ENCODE measurements around the gene SAP25.

The SAP25 gene

GRCh38 chr7:100591596-100591995 is 17.9 kb upstream of the SAP25 start:
- DNase-seq: no peak

- no peak for DNase-seq
Measured at GRCh38 chr7:100590077-100590737, 16.5 kb upstream of the SAP25 start.

DNA sequence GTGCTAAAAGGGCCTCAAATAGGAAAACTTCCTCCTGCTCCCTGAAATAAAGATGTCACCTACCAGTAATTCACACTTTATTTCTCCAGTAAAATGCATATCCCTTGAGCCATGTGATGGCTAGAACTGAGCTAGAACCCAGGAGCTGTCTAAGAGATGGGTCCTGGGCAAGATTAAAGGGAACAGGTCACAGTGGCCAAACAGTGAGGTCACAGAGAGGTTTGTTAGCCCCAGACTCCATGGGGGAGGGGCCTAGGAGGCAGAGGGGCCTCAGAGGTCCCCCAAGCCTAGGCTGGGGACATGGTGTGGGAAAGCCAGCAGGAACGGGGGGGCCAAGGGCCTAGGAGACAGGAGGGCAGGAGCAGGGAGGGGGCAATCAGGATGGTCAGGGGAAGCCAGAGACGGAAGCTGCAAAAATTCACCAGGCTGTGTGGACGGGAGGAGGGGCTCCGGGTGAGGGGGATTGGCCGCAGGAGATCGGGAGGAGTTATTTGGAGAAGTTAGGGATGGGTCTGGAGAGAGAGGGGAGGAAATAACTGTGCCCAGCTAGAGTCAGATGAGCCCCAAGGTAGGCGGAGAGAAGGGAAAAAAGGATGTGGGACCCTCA is 15.7 kb upstream of the SAP25 start:
- DNase-seq: no peak

GRCh38 chr7:100588438-100588837 is 14.7 kb upstream of the SAP25 start:
- DNase-seq: no peak

- peak; percentile 96 for DNase-seq
Measured at GRCh38 chr7:100586266-100587025, 12.7 kb upstream of the SAP25 start, which contains the start of gene FBXO24. TSS of gene FBXO24 (plus strand) at chr7:100586328. CDS start at chr7:100586626, 298 bp downstream.

GRCh38 chr7:100585511-100586265 is 12.0 kb upstream of the SAP25 start, which contains the start of gene LRCH4:
TSS of gene LRCH4 (minus strand) at chr7:100586129. CDS start at chr7:100586100, 29 bp downstream.
- no peak for DNase-seq

GRCh38 chr7:100584683-100585510 is 11.2 kb upstream of the SAP25 start:
- no peak for DNase-seq

GRCh38 chr7:100584054-100584682 is 10.5 kb upstream of the SAP25 start:
- DNase-seq: no peak

DNA sequence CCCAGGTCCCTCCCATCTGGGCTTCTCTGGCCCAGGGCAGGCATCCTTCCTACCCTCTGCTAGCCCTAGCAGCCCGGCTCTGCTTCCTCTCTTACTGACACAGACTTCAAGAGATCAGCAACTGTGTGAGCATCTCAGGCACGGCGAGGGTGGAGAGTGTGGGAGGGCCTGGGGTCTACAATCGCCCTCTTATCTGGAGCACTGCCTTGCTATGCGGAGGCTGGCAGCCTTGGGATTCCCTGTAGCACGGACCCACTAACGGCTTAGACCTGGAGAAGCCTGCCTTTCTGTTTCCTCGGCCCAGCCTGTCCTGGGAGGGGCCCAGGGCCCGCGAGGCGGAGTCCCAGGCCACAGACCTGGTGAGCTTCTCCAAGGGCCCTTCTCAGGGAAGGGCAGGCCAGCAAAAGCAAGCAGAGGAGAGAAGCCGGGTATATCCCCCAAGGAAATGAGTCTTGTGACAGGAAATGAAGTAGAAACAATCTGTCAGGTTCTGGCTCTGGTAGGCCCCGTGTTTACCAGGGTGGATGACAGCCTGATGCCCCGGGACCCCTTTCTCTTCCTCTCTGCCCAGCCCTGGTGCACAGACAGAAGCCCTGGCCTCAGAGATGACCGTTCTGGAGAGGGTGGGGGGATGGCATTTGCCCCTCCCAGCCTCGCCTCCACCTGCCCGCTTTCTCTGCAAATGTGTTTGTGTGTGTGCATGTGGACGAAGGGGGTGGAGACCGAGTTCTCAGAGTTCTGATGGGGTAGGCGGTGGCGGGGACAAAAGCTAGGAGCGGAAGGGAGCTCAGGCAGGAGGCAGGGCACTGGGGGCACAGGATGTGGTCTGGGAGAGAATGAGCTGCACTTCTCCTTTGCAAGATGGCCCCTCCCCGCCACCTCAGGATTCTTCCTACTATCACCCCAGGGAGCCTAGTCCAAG is 9.7 kb upstream of the SAP25 start:
- no peak for DNase-seq

DNA sequence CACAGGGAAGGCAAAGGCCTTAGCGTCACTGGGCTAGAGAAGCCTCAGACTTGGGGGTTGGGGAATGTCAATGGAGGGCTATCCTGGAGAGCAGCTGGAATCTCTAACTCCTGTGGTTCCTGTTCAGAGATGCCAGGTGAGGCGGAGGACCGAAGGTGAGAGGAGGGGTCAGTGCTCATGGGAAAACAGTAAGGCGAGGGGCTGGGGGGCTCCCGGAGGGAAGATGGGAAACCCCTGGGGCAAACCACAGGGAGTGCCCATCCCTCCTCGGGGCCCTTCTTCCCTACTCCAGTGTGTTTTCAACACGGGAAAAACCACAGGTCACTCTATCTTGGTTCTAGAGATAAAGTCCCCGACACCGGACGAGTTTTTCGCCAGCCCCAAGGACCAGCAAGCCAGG is 8.9 kb upstream of the SAP25 start:
- DNase-seq: no peak

GRCh38 chr7:100582041-100582579 is 8.4 kb upstream of the SAP25 start:
- no peak for DNase-seq

DNA sequence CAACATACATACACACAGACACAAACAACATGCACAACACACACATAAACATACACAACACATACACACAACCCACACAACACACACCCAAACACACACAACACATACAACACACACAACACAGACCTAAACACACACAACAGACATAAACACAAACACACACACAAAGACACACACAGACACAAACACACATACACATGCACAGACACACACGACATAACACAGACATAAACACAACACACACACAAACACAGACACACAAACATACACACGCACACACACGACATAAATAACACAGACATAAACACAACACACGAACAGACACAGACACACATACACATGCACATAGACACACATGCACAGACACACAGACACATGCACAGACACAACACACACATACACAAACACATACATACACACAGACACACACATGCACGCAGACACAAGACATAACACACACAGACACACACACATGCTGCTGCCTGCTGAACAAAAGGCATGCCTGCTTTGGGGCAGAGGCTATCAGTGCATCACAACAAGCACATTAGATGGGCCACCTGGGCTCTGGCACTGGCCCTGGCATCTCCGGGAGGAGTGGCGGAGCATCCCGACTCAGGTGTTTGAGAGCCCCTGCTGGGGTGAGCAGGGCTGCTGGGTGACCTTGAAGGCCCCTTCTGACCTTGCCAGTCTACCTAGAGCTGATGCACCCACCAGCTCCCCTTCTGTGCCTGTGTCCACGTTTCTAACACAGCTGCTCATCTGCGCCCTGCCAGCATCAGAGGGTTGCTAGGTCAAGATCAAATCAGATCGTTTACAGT is 7.0 kb upstream of the SAP25 start:
- DNase-seq: no peak

DNA sequence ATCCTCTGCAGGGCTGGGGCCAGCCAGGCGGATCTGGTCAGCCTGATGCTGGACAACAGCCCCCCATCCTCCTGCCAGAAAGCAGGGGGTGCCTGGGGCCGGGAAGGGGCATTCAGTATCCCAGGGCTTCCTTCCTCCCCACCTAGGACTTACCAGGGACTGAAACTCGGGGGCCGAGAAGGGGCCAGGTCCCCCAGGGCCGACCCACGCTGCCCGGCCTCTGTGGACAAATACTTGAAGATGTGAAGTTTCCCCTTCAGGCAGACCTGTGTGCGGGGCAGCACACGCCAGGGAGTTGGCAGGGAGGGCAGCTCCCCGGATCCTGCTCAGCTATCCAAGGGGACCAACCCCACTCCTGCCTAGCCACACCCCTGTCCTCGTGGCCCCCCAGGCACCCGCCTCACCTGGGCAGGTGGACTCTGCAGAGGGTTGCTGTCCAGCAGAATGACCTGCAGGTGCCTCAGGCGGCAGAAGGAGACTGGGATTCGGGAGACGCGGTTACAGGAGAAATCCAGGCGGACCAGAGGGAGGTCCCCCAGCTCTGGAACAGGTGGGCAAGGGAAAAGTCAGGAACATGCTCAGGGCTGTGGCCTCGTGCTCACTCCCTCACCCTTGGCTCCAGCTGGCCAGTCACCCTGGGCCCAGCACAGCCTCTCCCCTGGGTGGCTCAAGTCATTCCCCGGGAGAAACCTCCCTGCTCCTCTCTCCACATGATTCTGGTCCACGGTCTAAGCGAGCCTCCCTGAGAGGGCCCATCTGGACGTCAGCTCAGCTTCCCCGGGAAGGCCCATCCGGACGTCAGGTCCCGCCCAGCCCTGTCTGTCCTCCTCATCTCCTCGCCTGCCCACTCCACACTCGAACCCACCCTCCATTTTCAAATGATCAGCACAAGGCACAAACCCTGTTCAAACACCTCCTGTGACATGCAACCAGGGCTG is 4.8 kb upstream of the SAP25 start:
- no peak for DNase-seq

- DNase-seq: no peak
Measured at GRCh38 chr7:100577507-100577906, 3.8 kb upstream of the SAP25 start.

- no peak for DNase-seq
Measured at GRCh38 chr7:100577103-100577502, 3.4 kb upstream of the SAP25 start.

DNA sequence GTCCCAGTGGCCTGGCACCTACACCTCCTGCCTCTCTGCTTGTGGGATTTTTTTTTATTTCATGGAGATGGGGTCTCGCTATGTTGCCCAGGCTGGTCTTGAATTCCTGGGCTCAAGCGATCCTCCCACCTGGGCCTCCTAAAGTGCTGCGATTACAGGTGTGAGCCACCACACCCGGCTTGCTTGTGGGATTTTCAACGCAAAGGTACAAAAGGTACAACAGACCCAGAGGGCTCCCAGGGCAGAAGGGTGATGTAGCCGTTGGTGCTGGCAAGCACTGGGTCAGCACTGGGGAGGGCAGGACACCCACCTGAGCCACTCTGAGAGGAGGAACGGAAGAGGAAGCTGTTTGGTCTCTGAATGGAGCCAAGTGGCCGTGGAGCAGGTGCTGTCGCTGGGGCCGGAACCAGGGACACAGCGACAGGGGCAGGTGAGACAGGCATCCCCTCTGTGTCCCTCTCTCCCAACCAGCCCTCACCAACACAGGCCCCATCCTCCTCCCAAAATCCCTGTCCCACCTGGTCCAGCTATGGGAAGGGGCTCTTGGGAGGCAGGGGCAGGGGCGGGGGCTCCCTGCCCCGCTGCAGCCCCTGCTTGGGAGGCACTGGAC is 2.8 kb upstream of the SAP25 start:
- no peak for DNase-seq

- DNase-seq: no peak
Measured at GRCh38 chr7:100575746-100576383, 2.2 kb upstream of the SAP25 start.

Measured in T1000 (cell line).